OCI-LY1 (cell line): ENCODE measurements around the gene CTNNA2.

Experiments
- H2AFZ ChIP-seq: fragments of 200-600 bp; sonication (generic), shearing (Covaris generic); 2 replicates; pipeline ENCODE4 v1.6.0; 2014; ENCODE audit warnings: antibody characterized with exemption, mild to moderate bottlenecking, low read length
- H3F3A ChIP-seq: fragments of 200-600 bp; sonication (generic), shearing (Covaris generic); 2 replicates; pipeline ENCODE4 v1.6.0; 2014; ENCODE audit warnings: mild to moderate bottlenecking, antibody characterized with exemption, low read length, moderate library complexity; ENCODE audit not compliant: insufficient read depth
- H3K27ac ChIP-seq: fragments of 200-600 bp; sonication (generic); 2 replicates; pipeline ENCODE4 v1.5.1; 2014; ENCODE audit warnings: low read length, mixed run types, mild to moderate bottlenecking, low read depth; ENCODE audit not compliant: poor library complexity, severe bottlenecking
- H3K27me3 ChIP-seq: fragments of 200-600 bp; sonication (generic); 2 replicates; pipeline ENCODE4 v1.6.0; 2014; ENCODE audit warnings: antibody characterized with exemption, mild to moderate bottlenecking, low read length, moderate library complexity; ENCODE audit not compliant: insufficient read depth
- H3K36me3 ChIP-seq: fragments of 200-600 bp; sonication (generic); 2 replicates; pipeline ENCODE4 v1.6.1; 2014; ENCODE audit warnings: mild to moderate bottlenecking, antibody characterized with exemption, low read length, moderate library complexity, mixed read lengths; ENCODE audit not compliant: insufficient read depth
- H3K4me1 ChIP-seq: fragments of 200-600 bp; sonication (generic); 2 replicates; pipeline ENCODE4 v1.5.1; 2014; ENCODE audit warnings: mild to moderate bottlenecking, low read length, moderate library complexity; ENCODE audit not compliant: insufficient read depth, severe bottlenecking
- H3K4me2 ChIP-seq: fragments of 200-600 bp; sonication (generic), shearing (Covaris generic); 2 replicates; pipeline ENCODE4 v1.6.1; 2014; ENCODE audit warnings: low read length
- H3K4me3 ChIP-seq: fragments of 200-600 bp; sonication (generic); 2 replicates; pipeline ENCODE4 v1.5.1; 2014; ENCODE audit warnings: low read length, low read depth, mild to moderate bottlenecking, mixed read lengths; ENCODE audit not compliant: poor library complexity, severe bottlenecking
- H3K79me2 ChIP-seq: fragments of 200-600 bp; shearing (Covaris generic); 2 replicates; pipeline ENCODE4 v1.6.1; 2016; ENCODE audit warnings: mixed run types, low read length, mixed read lengths; ENCODE audit not compliant: insufficient read depth
- H3K9ac ChIP-seq: fragments of 200-600 bp; sonication (generic), shearing (Covaris generic); 2 replicates; pipeline ENCODE4 v1.6.1; 2014; ENCODE audit warnings: mild to moderate bottlenecking, low read length, mixed read lengths
- H3K9me2 ChIP-seq: fragments of 200-600 bp; sonication (generic), shearing (Covaris generic); 2 replicates; pipeline ENCODE4 v1.6.1; 2014; ENCODE audit warnings: low read depth, mild to moderate bottlenecking, low read length, mixed read lengths
- H3K9me3 ChIP-seq: fragments of 200-600 bp; shearing (Covaris generic); 2 replicates; pipeline ENCODE4 v1.6.1; 2014; ENCODE audit warnings: low read length, mixed read lengths
- H4K20me1 ChIP-seq: fragments of 200-600 bp; sonication (generic), shearing (Covaris generic); 2 replicates; pipeline ENCODE4 v1.6.0; 2016; ENCODE audit warnings: mild to moderate bottlenecking, low read length; ENCODE audit not compliant: insufficient read depth
- EZH2 ChIP-seq: fragments of 200-600 bp; sonication (generic), shearing (Covaris generic); IDR thresholded peaks from 2 replicates; pipeline ENCODE4 v1.8.0; 2017; ENCODE audit warnings: borderline replicate concordance, mixed run types, mild to moderate bottlenecking, antibody characterized with exemption, low read length, moderate library complexity, mixed read lengths
- TF ChIP-seq, protein P1 (sequence below): fragments of 200-600 bp; sonication (generic), shearing (Covaris generic); IDR thresholded peaks from 2 replicates; pipeline ENCODE4 v1.5.1; 2017; ENCODE audit warnings: mild to moderate bottlenecking, antibody characterized with exemption, low read length, moderate library complexity, mixed read lengths

Gene CTNNA2

DNA sequence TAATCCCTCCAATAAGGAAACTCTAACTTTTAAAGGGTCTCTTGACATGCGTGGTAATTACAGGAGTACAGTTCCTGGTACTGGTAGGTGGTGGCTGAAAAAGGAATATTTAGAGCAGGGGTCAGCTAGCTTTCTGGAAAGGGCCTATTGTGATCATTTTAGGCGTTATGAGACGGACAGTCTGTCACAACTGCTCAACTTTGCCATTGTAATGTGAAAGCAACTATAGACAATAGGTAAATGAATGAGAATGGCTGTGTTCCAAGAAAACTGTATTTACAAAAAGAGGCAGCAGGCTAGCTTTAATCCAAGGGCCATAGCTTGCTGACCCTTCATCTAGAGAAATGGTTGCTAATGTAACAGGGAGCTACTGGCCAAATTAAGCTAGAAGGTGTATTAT is 969.4 kb downstream of the CTNNA2 start:
- no peaks in the 10 kb centered on the region for H3K9me2 ChIP-seq
- H3K27ac ChIP-seq: no peak overlapping the region
- H4K20me1 ChIP-seq: no peaks in the 10 kb centered on the region
- no peaks in the 10 kb centered on the region for H3K36me3 ChIP-seq
- TF ChIP-seq, protein P1, sequence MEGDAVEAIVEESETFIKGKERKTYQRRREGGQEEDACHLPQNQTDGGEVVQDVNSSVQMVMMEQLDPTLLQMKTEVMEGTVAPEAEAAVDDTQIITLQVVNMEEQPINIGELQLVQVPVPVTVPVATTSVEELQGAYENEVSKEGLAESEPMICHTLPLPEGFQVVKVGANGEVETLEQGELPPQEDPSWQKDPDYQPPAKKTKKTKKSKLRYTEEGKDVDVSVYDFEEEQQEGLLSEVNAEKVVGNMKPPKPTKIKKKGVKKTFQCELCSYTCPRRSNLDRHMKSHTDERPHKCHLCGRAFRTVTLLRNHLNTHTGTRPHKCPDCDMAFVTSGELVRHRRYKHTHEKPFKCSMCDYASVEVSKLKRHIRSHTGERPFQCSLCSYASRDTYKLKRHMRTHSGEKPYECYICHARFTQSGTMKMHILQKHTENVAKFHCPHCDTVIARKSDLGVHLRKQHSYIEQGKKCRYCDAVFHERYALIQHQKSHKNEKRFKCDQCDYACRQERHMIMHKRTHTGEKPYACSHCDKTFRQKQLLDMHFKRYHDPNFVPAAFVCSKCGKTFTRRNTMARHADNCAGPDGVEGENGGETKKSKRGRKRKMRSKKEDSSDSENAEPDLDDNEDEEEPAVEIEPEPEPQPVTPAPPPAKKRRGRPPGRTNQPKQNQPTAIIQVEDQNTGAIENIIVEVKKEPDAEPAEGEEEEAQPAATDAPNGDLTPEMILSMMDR: no peak
- TF ChIP-seq EZH2: no peak
- no peaks in the 10 kb centered on the region for H3F3A ChIP-seq
- H3K27me3 ChIP-seq: no peaks in the 10 kb centered on the region
- H3K4me1 ChIP-seq: no peaks in the 10 kb centered on the region
- H3K9me3 ChIP-seq: no peaks in the 10 kb centered on the region
- H3K79me2 ChIP-seq: no peaks in the 10 kb centered on the region
- no peak overlapping the region for H3K9ac ChIP-seq
- H3K4me2 ChIP-seq: no peak overlapping the region
- no peak overlapping the region for H3K4me3 ChIP-seq
- no peak overlapping the region for H2AFZ ChIP-seq

DNA sequence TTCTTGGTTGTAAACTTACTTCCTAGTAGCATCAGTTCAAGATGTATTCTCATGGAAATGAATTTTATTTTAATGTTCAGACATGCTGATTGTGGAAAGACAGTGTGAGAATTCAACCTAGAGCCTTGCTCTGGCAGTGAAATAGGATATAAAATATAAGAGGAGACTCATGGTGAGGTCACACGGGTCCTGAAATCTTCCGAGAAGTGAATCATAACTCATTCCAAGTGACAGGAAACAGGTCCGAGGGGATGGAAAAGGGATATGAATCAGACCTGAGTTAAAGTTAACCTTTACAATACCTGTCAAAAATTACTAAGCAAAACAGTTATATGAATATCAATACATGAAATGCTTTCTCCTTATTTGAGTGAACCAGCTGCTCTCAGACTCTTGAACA is 976.9 kb downstream of the CTNNA2 start:
- Histone ChIP-seq H3K27me3 (no peaks in the 10 kb centered on the region), H3K36me3 (no peaks in the 10 kb centered on the region), H3K9ac (no peak overlapping the region), H3K9me2 (no peaks in the 10 kb centered on the region), H4K20me1 (no peaks in the 10 kb centered on the region), H3F3A (no peaks in the 10 kb centered on the region), H2AFZ (no peak overlapping the region), H3K9me3 (no peaks in the 10 kb centered on the region), H3K79me2 (no peaks in the 10 kb centered on the region), H3K4me1 (no peaks in the 10 kb centered on the region), H3K27ac (no peak overlapping the region), H3K4me2 (no peak overlapping the region), H3K4me3 (no peak overlapping the region)
- TF ChIP-seq EZH2: no peak
- TF ChIP-seq, protein P1: no peak

DNA sequence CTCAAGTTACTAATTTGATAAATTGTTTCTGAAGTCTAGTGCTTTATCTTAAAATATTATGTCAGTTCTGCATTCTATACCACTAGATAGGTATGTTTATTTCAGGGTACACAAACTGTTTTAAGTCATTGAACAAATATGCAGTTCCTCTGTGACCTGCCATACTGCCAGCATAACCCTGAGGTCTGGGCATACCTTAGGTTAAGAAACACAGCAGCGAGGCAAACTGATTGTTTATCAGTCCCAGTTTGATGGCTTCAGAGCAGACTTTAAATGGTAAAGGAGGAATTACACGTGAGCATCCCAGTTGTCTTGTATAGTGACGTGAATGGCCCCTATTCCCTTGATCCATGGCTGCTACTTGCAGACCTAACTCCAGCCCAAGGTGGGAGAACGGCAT is 978.1 kb downstream of the CTNNA2 start:
- Histone ChIP-seq H4K20me1 (no peaks in the 10 kb centered on the region), H3K4me1 (no peaks in the 10 kb centered on the region), H3K79me2 (no peaks in the 10 kb centered on the region), H3K27me3 (no peaks in the 10 kb centered on the region), H3K27ac (no peak overlapping the region), H3F3A (no peaks in the 10 kb centered on the region), H2AFZ (no peak overlapping the region), H3K9ac (no peak overlapping the region), H3K9me2 (no peaks in the 10 kb centered on the region), H3K4me3 (no peak overlapping the region), H3K4me2 (no peak overlapping the region), H3K36me3 (no peaks in the 10 kb centered on the region), H3K9me3 (no peaks in the 10 kb centered on the region)
- no peak for TF ChIP-seq EZH2
- TF ChIP-seq, protein P1: no peak
